Stomach smooth muscle (tissue), 2 donors: ENCODE data around the gene KRTAP7-1.

Experiments used
- H3K27ac ChIP-seq: one replicate; pipeline ENCODE4 v1.7.0; 2013; ENCODE audit warnings: mild to moderate bottlenecking, low read length, inconsistent platforms
- H3K27me3 ChIP-seq, 2 donors: one replicate each; pipeline ENCODE4 v1.7.0; 2013; ENCODE audit warnings: low read length in 2 of 2; ENCODE audit not compliant: insufficient read depth in 2 of 2, control insufficient read depth in 1 of 2
- H3K36me3 ChIP-seq, 2 donors: one replicate each; pipeline ENCODE4 v1.7.0; 2013; ENCODE audit warnings: low read length in 2 of 2; ENCODE audit not compliant: control insufficient read depth in 2 of 2, insufficient read depth in 2 of 2
- H3K4me1 ChIP-seq: one replicate; pipeline ENCODE4 v1.7.0; 2013; ENCODE audit warnings: low read length; ENCODE audit not compliant: control insufficient read depth, insufficient read depth
- H3K4me3 ChIP-seq, 2 donors: one replicate each; pipeline ENCODE4 v1.7.0; 2013; ENCODE audit warnings: low read length in 2 of 2
- H3K9ac ChIP-seq, 2 donors: one replicate each; pipeline ENCODE4 v1.7.0; 2013; ENCODE audit warnings: low read length in 2 of 2, mild to moderate bottlenecking in 1 of 2
- H3K9me3 ChIP-seq, 2 donors: one replicate each; pipeline ENCODE4 v1.7.0; 2013; ENCODE audit warnings: low read length in 2 of 2; ENCODE audit not compliant: control insufficient read depth in 2 of 2
- donor health status: healthy.
- donor health status: Pancreatic carcinoma.

Gene KRTAP7-1, protein sequence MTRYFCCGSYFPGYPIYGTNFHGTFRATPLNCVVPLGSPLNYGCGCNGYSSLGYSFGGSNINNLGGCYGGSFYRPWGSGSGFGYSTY

DNA sequence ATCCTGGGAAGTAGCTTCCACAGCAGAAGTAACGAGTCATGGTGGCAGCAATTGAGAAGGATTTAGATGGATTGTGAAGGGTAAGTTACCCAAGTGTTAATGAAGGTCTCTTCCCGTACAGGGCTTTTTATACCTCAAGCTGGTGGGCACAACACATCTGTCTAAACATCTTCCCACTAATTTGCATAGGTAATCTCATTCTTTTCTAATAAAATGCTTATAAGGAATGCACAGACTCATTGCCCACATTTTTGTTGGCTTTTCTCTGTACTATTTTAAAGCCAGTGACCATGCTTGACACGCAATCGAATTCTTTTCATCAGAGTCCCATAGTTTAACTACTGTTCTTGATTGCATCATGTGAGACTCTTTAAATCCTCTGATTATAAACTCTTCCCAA, at the start of gene KRTAP7-1:
TSS of gene KRTAP7-1 (minus strand) at position 101 of the 400 bp plus-strand sequence. CDS start at position 40, 61 bp downstream.
- Histone ChIP-seq H3K27me3 (no peaks in the 10 kb centered on the region), H3K36me3 (no peaks in the 10 kb centered on the region), H3K4me1 (no peaks in the 10 kb centered on the region), H3K27ac (no peak within 1 kb of the TSS), H3K4me3 (no peak within 1 kb of the TSS), H3K9me3 (peaks cover 8 to 11% of the 10 kb centered on the region in 2 donors), H3K9ac (no peak within 1 kb of the TSS)

- H3K4me3 ChIP-seq = no peak overlapping the region
- no peaks in the 10 kb centered on the region for H3K27me3 ChIP-seq
- no peaks in the 10 kb centered on the region for H3K4me1 ChIP-seq
- H3K9ac ChIP-seq = no peak overlapping the region
- H3K36me3 ChIP-seq = no peaks in the 10 kb centered on the region
- H3K9me3 ChIP-seq = no peaks in the 10 kb centered on the region
- no peak overlapping the region for H3K27ac ChIP-seq
Observed at GRCh38 chr21:30874526-30874925, 45.0 kb upstream of the KRTAP7-1 start.

- no peak overlapping the region for H3K4me3 ChIP-seq
- no peak overlapping the region for H3K27ac ChIP-seq
- peaks cover 0 to 2% of the 10 kb centered on the region in 2 donors for H3K9me3 ChIP-seq
- H3K27me3 ChIP-seq = no peaks in the 10 kb centered on the region
- H3K36me3 ChIP-seq = no peaks in the 10 kb centered on the region
- no peaks in the 10 kb centered on the region for H3K4me1 ChIP-seq
- no peak overlapping the region for H3K9ac ChIP-seq
Observed at GRCh38 chr21:30847627-30848500, 18.3 kb upstream of the KRTAP7-1 start.

GRCh38 chr21:30842990-30843389, 13.4 kb upstream of the KRTAP7-1 start:
- no peaks in the 10 kb centered on the region for H3K36me3 ChIP-seq
- H3K27ac ChIP-seq = no peak overlapping the region

GRCh38 chr21:30839304-30839703, 9.7 kb upstream of the KRTAP7-1 start:
- no peaks in the 10 kb centered on the region for H3K4me1 ChIP-seq
- H3K27me3 ChIP-seq = no peaks in the 10 kb centered on the region
- no peak overlapping the region for H3K27ac ChIP-seq
- H3K4me3 ChIP-seq = no peak overlapping the region
- no peak overlapping the region for H3K9ac ChIP-seq
- H3K36me3 ChIP-seq = no peaks in the 10 kb centered on the region
- no peaks in the 10 kb centered on the region for H3K9me3 ChIP-seq

More at GRCh38 chr21:30842990-30843389, 13.4 kb upstream of the KRTAP7-1 start:
- Histone ChIP-seq H3K4me1 (no peaks in the 10 kb centered on the region), H3K27me3 (no peaks in the 10 kb centered on the region), H3K4me3 (no peak overlapping the region), H3K9ac (no peak overlapping the region), H3K9me3 (no peaks in the 10 kb centered on the region)

- H3K9ac ChIP-seq = no peak overlapping the region
- H3K9me3 ChIP-seq = no peaks in the 10 kb centered on the region
- H3K36me3 ChIP-seq = no peaks in the 10 kb centered on the region
- H3K4me1 ChIP-seq = no peaks in the 10 kb centered on the region
- H3K27me3 ChIP-seq = no peaks in the 10 kb centered on the region
- H3K4me3 ChIP-seq = no peak overlapping the region
- H3K27ac ChIP-seq = no peak overlapping the region
Observed at GRCh38 chr21:30838536-30838935, 9.0 kb upstream of the KRTAP7-1 start.

DNA sequence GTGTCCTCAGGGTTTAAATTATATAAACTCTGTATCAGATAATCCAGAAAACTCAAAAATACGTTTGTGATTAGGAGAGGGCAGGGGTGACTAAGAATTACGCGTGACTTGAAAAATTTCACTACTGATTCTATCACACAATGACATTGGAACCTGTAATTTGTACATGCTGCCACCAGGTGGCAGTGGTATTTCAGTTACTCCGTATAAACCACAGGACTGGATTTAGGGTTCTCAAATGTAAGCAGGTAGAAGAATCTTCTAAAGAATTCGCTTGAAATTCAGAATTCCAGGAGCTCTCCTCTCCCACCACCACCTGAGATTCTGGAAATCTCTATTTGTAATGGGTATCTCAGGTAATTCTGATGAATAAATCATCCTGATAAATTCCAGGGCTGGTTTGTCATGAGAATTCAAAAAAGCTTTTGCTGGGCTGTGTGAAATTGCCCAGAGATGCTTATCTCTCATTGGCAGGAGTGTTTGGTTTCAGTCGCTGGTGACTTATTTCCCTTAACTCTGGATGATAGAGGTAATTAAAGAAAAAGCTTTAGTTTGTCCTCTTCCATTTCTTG, 1.7 kb upstream of the KRTAP7-1 start:
- Histone ChIP-seq H3K4me3 (no peak overlapping the region), H3K9ac (no peak overlapping the region), H3K27me3 (no peaks in the 10 kb centered on the region), H3K36me3 (no peaks in the 10 kb centered on the region), H3K9me3 (peaks cover 5 to 11% of the 10 kb centered on the region in 2 donors), H3K27ac (no peak overlapping the region), H3K4me1 (no peaks in the 10 kb centered on the region)

GRCh38 chr21:30818837-30819610, 10.5 kb downstream of the KRTAP7-1 start:
- H3K4me1 ChIP-seq = no peaks in the 10 kb centered on the region
- no peak overlapping the region for H3K4me3 ChIP-seq
- no peak overlapping the region for H3K9ac ChIP-seq
- H3K27me3 ChIP-seq = no peaks in the 10 kb centered on the region
- H3K9me3 ChIP-seq = no peaks in the 10 kb centered on the region
- H3K36me3 ChIP-seq = no peaks in the 10 kb centered on the region
- no peak overlapping the region for H3K27ac ChIP-seq

DNA sequence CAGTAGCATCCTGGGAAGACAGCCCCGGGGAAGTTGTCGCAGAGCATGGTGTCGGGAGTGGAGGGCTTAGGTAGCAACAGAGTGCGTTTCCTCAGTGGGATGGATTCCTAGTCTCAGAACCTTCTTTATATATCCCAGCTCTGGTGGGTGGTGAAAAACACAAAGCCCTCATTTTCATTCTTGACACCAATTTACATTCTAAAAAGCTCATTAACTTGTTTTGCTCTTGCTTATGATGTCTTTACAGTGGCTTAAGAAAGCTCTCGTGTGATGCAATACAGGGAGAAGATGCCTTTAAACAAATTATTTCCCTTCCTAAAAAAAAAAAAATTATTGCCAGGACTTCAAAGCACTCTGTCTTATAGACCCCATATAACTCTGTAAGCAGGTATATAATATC, 16.4 kb downstream of the KRTAP7-1 start, which contains the start of gene KRTAP8-1:
TSS of gene KRTAP8-1 (minus strand) at position 101 of the 400 bp plus-strand sequence. CDS start at position 47, 54 bp downstream.
- Histone ChIP-seq H3K9ac (no peak within 1 kb of the TSS), H3K27me3 (no peaks in the 10 kb centered on the region), H3K4me3 (no peak within 1 kb of the TSS), H3K9me3 (no peaks in the 10 kb centered on the region), H3K36me3 (no peaks in the 10 kb centered on the region), H3K27ac (no peak within 1 kb of the TSS), H3K4me1 (no peaks in the 10 kb centered on the region)

DNA sequence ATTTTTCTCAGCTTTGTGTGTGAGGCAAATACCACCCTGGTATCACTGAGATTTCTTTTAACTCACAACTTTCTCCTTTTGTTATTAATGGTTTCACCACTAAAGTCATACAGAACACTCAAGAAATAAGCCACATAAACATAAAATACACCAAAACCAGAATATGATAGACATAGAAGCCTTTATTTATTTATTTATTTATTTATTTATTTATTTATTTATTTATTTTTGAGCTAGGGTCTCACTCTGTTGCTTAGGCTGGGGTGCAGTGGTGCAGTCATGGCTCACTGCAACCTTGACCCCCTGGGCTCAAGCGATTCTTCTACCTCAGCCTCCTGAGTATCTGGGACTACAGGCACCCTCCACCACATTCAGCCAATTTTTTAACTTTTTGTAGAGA, 29.0 kb downstream of the KRTAP7-1 start:
- H3K4me1 ChIP-seq = no peaks in the 10 kb centered on the region
- H3K36me3 ChIP-seq = no peaks in the 10 kb centered on the region
- H3K9ac ChIP-seq = no peak overlapping the region
- no peak overlapping the region for H3K27ac ChIP-seq
- no peaks in the 10 kb centered on the region for H3K27me3 ChIP-seq
- H3K9me3 ChIP-seq = no peaks in the 10 kb centered on the region
- no peak overlapping the region for H3K4me3 ChIP-seq
